Prostate gland (tissue), 2 donors: Measurements from ENCODE around the gene KRT26.

Experiments used
- POLR2A ChIP-seq: fragments of 450-650 bp; IDR thresholded peaks from one replicate; pipeline ENCODE4 v1.6.1; 2016; ENCODE audit warnings: antibody characterized with exemption, mild to moderate bottlenecking
- TF ChIP-seq, protein P1 (sequence below), 4 experiments: fragments of 200-600 bp in 2 of 4; fragments of 450-650 bp in 2 of 4; sonication (generic) in 2 of 4; IDR thresholded peaks; 1 replicate in 3 of 4; 2 replicates in 1 of 4; pipeline ENCODE4 v1.5.1; 2016 to 2019; ENCODE audit warnings: antibody characterized with exemption in 4 of 4, mild to moderate bottlenecking in 2 of 4, moderate library complexity in 2 of 4

GRCh38 chr17:40791111-40791510 is 19.1 kb upstream of the KRT26 start:
- TF ChIP-seq, protein P1, sequence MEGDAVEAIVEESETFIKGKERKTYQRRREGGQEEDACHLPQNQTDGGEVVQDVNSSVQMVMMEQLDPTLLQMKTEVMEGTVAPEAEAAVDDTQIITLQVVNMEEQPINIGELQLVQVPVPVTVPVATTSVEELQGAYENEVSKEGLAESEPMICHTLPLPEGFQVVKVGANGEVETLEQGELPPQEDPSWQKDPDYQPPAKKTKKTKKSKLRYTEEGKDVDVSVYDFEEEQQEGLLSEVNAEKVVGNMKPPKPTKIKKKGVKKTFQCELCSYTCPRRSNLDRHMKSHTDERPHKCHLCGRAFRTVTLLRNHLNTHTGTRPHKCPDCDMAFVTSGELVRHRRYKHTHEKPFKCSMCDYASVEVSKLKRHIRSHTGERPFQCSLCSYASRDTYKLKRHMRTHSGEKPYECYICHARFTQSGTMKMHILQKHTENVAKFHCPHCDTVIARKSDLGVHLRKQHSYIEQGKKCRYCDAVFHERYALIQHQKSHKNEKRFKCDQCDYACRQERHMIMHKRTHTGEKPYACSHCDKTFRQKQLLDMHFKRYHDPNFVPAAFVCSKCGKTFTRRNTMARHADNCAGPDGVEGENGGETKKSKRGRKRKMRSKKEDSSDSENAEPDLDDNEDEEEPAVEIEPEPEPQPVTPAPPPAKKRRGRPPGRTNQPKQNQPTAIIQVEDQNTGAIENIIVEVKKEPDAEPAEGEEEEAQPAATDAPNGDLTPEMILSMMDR (IDR thresholded peaks at IDR 0.05), result no peak
- no peak for TF ChIP-seq POLR2A
